Activated gamma-delta T cell treated with anti-CD3 and anti-CD28 coated beads, Interleukin-2, amount 50 U/mL, for 16 hours (primary cell): Measurements from ENCODE around the gene DDX28.

ENCODE experiments used
- DNase-seq: peaks from one replicate; pipeline ENCODE4 v3.0.0-alpha.2; 2020; ENCODE audit warnings: low read depth

DDX28 gene

GRCh38 chr16:68022728-68023537 lies at the start of gene DDX28, which contains the start of gene DUS2:
DDX28 (minus strand) TSS chr16:68023232; CDS start chr16:68023202, 30 bp downstream.
DUS2 (plus strand) TSS chr16:68023284; CDS start chr16:68038024, 14,740 bp downstream.
- DNase-seq, result peak; percentile 87

- DNase-seq, result no peak
Measured at GRCh38 chr16:68072038-68072695, 49.1 kb upstream of the DDX28 start.

- no peak for DNase-seq
Measured at GRCh38 chr16:68071518-68071901, 48.5 kb upstream of the DDX28 start.

GRCh38 chr16:68070806-68071517 lies 47.9 kb upstream of the DDX28 start:
- no peak for DNase-seq

- DNase-seq, result no peak
Measured at GRCh38 chr16:68070249-68070730, 47.3 kb upstream of the DDX28 start.

- DNase-seq, result no peak
Measured at GRCh38 chr16:68069511-68070248, 46.6 kb upstream of the DDX28 start.

- no peak for DNase-seq
Measured at GRCh38 chr16:68068926-68069325, 45.9 kb upstream of the DDX28 start.

- DNase-seq, result no peak
Measured at GRCh38 chr16:68066763-68067162, 43.7 kb upstream of the DDX28 start.

- DNase-seq, result no peak
Measured at GRCh38 chr16:68065716-68066305, 42.8 kb upstream of the DDX28 start.

- peak; percentile 40 for DNase-seq
Measured at GRCh38 chr16:68064791-68065365, 41.8 kb upstream of the DDX28 start.

GRCh38 chr16:68062910-68063393 lies 39.9 kb upstream of the DDX28 start:
- peak; percentile 29 for DNase-seq

GRCh38 chr16:68061396-68061795 lies 38.4 kb upstream of the DDX28 start:
- DNase-seq, result no peak

GRCh38 chr16:68059804-68060203 lies 36.8 kb upstream of the DDX28 start:
- no peak for DNase-seq

- DNase-seq, result no peak
Measured at GRCh38 chr16:68055395-68055794, 32.4 kb upstream of the DDX28 start.

- DNase-seq, result no peak
Measured at GRCh38 chr16:68049449-68049848, 26.4 kb upstream of the DDX28 start.

GRCh38 chr16:68047987-68048386 lies 25.0 kb upstream of the DDX28 start:
- no peak for DNase-seq

- no peak for DNase-seq
Measured at GRCh38 chr16:68046106-68046505, 23.1 kb upstream of the DDX28 start.

GRCh38 chr16:68041783-68042182 lies 18.8 kb upstream of the DDX28 start:
- DNase-seq, result no peak

- DNase-seq, result peak; percentile 88
Measured at GRCh38 chr16:68040506-68041288, 17.7 kb upstream of the DDX28 start.
